Nucleus accumbens (tissue), 56 donors: Measurements from ENCODE around the gene P2RY13.

Source experiments
- DNase-seq, 56 donors: peaks; one replicate each; lab custom pipeline; 2025; lab: John Stamatoyannopoulos, UW

The P2RY13 gene

GRCh38 chr3:151329363-151329762 lies at the start of gene P2RY13:
Gene P2RY13 (minus strand): TSS chr3:151329549. CDS start chr3:151329528, 21 bp downstream.
- DNase-seq = no peak

GRCh38 chr3:151377768-151378385 lies 48.5 kb upstream of the P2RY13 start:
- DNase-seq = no peak

GRCh38 chr3:151372063-151372820 lies 42.9 kb upstream of the P2RY13 start:
- DNase-seq = no peak

DNA sequence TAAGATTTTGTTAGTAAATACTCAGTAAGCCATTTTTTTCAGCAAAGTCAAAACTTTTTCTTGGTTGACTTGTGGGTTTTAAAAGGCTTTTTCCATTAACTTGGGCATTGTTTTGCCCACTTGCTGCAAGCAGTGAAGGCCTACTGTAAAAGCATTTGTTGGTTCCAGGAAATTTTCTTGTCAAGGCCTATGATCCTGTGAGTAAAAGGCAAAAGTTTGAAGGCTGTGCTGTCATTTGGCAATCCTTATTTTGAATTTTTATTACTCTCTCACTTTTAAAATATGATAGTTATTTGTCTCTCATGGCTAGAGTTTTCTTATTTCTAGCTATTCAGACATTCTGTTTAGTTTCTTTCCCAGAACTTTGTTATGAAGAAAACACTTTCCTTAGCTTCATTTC lies 42.2 kb upstream of the P2RY13 start:
- DNase-seq = no peak

DNA sequence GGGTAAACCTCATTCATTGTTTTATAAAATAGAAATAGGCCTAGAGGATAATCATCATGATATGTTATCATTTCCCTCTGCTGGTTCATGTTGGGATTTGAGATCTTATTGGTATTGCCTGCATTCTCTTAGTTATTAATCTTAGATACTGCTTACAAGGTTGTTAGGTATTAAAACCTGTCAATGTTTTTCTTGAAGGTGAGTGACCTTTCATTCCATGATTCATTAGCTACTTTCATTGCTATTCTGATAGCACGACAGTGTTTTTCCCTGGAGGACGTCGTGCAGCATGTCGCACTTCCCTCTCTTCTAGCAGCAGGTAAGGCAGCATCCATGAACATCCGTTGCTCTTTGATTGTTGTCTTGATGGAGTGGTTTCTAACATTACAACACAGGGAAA lies 38.1 kb upstream of the P2RY13 start:
- DNase-seq = no peak

GRCh38 chr3:151366993-151367392 lies 37.6 kb upstream of the P2RY13 start:
- no peak for DNase-seq

DNA sequence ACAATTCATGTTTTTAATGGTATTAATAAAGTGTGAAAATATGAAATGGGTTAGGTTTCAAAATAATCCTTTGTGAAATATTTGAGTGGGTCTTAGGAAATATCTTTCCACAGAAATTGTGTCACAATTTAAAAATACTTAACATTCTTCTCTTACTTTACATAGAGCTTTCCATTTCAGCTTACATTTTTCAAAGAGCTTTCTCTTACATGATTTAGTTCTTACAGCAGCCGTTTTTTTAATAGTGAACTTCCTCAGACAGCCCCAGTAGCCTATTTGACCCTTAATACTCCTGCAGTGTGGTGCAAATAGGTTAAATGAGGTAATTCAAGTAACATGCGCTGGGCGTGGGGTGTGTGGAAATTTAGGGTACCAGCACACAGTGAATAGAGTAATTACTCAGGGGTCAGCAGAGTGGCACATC lies 33.4 kb upstream of the P2RY13 start:
- DNase-seq = no peak

GRCh38 chr3:151357463-151357850 lies 28.1 kb upstream of the P2RY13 start:
- DNase-seq = no peak

GRCh38 chr3:151356794-151357462 lies 27.6 kb upstream of the P2RY13 start:
- DNase-seq = peak in 1 of 56 donors; percentile 13

GRCh38 chr3:151351648-151352047 lies 22.3 kb upstream of the P2RY13 start:
- no peak for DNase-seq

DNA sequence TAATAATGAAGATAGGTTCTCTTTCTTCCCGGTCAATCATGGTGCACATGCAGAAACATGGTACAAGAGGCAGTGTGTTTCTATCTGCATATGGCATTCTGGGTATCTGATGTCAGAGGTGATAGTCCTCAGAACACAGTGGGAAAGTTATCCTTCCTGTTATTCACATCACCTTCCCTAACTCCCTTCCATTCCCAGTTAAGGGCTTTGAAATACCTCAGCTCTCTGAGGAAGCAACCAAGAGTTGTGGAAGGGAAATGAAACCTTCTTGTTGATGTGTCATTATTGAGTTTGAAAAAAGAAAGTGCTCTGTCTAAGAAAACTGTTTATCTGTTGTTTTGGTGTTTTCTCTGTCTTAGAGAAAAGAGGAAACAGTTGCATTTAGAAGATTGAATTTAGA lies 21.9 kb upstream of the P2RY13 start:
- no peak for DNase-seq

DNA sequence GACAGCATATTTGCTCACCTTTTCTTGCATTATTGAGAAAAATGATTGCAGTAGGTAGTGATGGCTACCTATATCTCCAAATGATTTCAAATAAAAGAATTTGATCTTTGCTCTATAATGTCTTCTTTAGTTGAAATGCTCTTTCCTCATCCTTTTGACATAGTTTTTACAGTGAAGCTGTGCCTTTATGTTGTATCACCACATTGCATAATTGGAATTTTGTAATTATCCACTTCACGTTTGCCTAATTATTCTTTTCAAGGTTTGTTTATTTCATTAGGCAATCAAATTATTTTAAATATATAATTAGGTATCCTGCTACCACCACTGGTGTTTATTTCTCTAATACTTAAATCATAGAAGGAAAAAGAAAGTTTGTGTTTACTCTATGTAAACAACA lies 21.3 kb upstream of the P2RY13 start:
- DNase-seq = no peak

GRCh38 chr3:151347432-151347831 lies 18.1 kb upstream of the P2RY13 start:
- DNase-seq = peak in 13 of 56 donors; percentile 1 to 43 (median 20)

DNA sequence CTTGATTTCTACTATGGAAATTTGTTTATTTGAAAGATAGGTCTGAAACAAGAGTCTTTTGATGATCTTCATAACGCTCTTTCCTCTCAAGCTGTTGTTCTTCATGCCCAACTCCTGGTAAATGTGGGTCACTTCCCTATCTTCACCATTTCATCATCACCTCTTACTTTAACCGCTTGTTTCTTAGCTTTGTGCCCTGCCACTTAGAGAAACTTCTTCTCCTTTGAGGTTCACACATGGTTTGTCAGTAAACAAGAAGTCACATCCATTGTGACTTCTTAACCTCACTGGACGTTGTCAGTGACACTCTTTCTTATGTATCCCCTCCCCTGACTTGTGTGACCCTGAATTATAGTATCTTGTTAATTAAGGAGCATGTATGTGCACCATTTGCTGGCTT lies 16.9 kb upstream of the P2RY13 start:
- no peak for DNase-seq

DNA sequence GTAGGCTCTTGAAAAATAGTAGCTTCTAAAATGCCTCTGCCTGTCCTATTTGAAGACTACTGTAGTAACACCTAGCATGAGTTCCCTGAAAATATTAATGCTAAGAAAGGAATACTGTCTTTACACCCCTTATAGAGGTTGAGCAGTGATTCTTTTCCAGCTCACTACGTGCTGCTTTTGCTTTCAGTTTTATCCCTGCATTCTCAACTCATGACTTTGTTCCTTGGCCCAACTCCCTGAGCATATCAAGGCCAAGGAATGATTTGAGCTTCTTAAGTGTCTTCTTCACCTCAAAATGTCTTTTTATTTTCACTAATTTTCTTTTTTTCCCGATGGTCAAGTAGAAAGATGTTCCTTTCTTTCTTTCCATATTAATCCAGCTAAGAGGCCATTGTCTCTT lies 16.5 kb upstream of the P2RY13 start:
- no peak for DNase-seq

DNA sequence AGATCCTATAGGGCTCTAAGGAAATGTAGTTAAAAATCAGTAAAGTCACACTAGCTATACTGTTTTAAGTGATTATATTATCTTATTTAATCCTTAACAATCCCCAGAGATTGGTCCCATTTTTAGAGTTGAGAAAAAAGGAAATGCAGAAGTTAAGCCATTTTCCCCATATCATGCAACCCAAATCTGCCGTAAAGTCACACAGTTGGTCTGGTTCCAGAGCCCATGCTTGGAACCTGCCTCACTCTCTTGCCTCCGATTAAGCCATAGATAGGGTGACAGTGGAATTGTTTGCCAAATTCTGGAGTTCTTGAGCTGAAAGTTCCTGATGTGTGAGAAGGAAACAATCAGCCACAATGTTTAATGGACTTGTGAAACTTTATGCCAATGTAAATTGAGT lies 2.3 kb upstream of the P2RY13 start:
- DNase-seq = no peak

DNA sequence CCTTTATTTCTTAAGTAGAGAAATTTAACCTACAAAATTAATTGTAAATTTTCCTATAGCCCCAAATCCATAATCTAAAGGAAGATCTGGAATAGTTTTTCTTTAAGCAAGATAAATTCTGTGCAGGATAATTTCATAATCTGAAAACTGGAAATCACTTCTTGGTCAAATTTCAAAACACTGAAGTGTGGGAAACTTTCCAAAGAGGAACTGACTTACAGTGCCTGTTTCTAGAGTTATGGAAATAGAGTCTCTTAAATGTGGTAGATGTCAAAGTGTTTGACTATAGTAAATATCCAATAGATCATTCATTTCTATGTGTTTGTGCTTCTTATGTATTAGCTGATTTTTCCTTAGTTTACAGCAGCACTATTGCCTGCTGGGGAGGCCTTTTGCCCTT lies 1.6 kb upstream of the P2RY13 start:
- DNase-seq = no peak

- no peak for DNase-seq
Observed at GRCh38 chr3:151330379-151330778, 1.0 kb upstream of the P2RY13 start.

DNA sequence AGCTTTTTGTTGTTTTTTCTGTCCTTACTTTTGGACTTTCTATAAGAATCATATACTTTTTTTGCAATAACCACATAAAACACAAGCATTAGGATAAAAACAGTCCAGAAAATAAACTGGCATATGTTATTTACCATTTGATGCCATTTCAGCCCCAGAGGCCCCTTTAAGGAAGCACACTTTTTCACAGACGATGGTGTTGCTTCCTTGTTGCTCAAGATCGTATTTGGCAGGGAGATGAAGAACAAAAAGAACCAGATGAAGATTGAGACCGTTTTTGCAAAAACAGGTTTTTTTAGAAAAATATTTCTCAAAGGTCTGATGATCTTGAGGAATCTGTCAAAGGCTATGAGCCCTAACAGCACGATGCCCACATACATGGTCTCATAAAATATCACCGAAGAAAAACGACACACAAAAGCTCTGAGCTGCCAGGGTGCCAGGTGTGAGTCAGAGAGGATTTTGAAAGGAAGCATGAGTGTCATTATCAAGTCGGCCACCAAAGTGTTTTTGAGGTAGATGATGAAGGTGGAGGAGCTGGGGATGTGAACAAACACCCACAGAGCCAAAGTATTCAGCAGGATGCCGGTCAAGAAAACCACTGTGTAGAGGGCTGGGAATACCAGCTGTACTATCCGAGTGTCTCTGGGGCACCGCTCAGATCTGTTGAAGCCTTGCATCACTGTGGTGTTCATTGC lies 902 bp downstream of the P2RY13 start:
- DNase-seq = peak in 2 of 56 donors; percentile 1 to 15

GRCh38 chr3:151327571-151328198 lies 1.7 kb downstream of the P2RY13 start:
- DNase-seq = no peak

GRCh38 chr3:151322511-151322910 lies 6.8 kb downstream of the P2RY13 start:
- DNase-seq = no peak
